Measurements from ENCODE around the gene S100A1. TPM values are rescaled to one million over a fixed set of nuclear protein-coding genes. Genes with fewer than 3 reads are reported as not detected.

Gene S100A1
- total RNA-seq, 1 donor from 2014 or later = not detected

- Mint-ChIP-seq H3K4me3 (ENCODE audit: unreplicated experiment) (no peak overlapping the region), H3K27me3 (ENCODE audit: unreplicated experiment) (no peaks in the 10 kb centered on the region), H3K36me3 (ENCODE audit: unreplicated experiment) (peaks cover 12% of the 10 kb centered on the region), H3K27ac (ENCODE audit: unreplicated experiment) (no peak overlapping the region), H3K4me1 (ENCODE audit: unreplicated experiment) (peaks cover 36% of the 10 kb centered on the region), H3K9me3 (ENCODE audit: unreplicated experiment) (no peaks in the 10 kb centered on the region)
- no peak for DNase-seq (ENCODE audit: extremely low spot score, unreplicated experiment)
- TF ChIP-seq CTCF (IDR thresholded peaks at IDR 0.05) = no peak
Measured at GRCh38 chr1:153606194-153606593, 22.0 kb upstream of the S100A1 start.

- no peak for DNase-seq (ENCODE audit: extremely low spot score, unreplicated experiment)
- Mint-ChIP-seq H3K27me3 (ENCODE audit: unreplicated experiment) (no peaks in the 10 kb centered on the region), H3K36me3 (ENCODE audit: unreplicated experiment) (peaks cover 12% of the 10 kb centered on the region), H3K9me3 (ENCODE audit: unreplicated experiment) (no peaks in the 10 kb centered on the region), H3K27ac (ENCODE audit: unreplicated experiment) (no peak overlapping the region), H3K4me1 (ENCODE audit: unreplicated experiment) (peaks cover 48% of the 10 kb centered on the region), H3K4me3 (ENCODE audit: unreplicated experiment) (no peak overlapping the region)
- no peak for TF ChIP-seq CTCF (IDR thresholded peaks at IDR 0.05)
Measured at GRCh38 chr1:153607381-153607780, 20.9 kb upstream of the S100A1 start.

- no peak for DNase-seq (ENCODE audit: extremely low spot score, unreplicated experiment)
- H3K27ac Mint-ChIP-seq (ENCODE audit: unreplicated experiment) = peak overlapping the region; percentile 99
- peak overlapping the region; percentile 73 for H3K4me3 Mint-ChIP-seq (ENCODE audit: unreplicated experiment)
- no peaks in the 10 kb centered on the region for H3K9me3 Mint-ChIP-seq (ENCODE audit: unreplicated experiment)
- peaks cover 51% of the 10 kb centered on the region for H3K4me1 Mint-ChIP-seq (ENCODE audit: unreplicated experiment)
- no peak for TF ChIP-seq CTCF (IDR thresholded peaks at IDR 0.05)
- peaks cover 12% of the 10 kb centered on the region for H3K36me3 Mint-ChIP-seq (ENCODE audit: unreplicated experiment)
- no peaks in the 10 kb centered on the region for H3K27me3 Mint-ChIP-seq (ENCODE audit: unreplicated experiment)
Measured at GRCh38 chr1:153608089-153608682, 20.0 kb upstream of the S100A1 start.

GRCh38 chr1:153608742-153609584 lies 19.3 kb upstream of the S100A1 start:
- Mint-ChIP-seq H3K36me3 (ENCODE audit: unreplicated experiment) (peaks cover 12% of the 10 kb centered on the region), H3K4me1 (ENCODE audit: unreplicated experiment) (peaks cover 55% of the 10 kb centered on the region), H3K27me3 (ENCODE audit: unreplicated experiment) (no peaks in the 10 kb centered on the region), H3K27ac (ENCODE audit: unreplicated experiment) (peak overlapping the region; percentile 99), H3K9me3 (ENCODE audit: unreplicated experiment) (no peaks in the 10 kb centered on the region), H3K4me3 (ENCODE audit: unreplicated experiment) (peak overlapping the region; percentile 73)
- TF ChIP-seq CTCF (IDR thresholded peaks at IDR 0.05) = no peak
- peak; percentile 88 for DNase-seq (ENCODE audit: extremely low spot score, unreplicated experiment)

- Mint-ChIP-seq H3K4me3 (ENCODE audit: unreplicated experiment) (peak overlapping the region; percentile 73), H3K9me3 (ENCODE audit: unreplicated experiment) (no peaks in the 10 kb centered on the region), H3K4me1 (ENCODE audit: unreplicated experiment) (peaks cover 60% of the 10 kb centered on the region), H3K36me3 (ENCODE audit: unreplicated experiment) (peaks cover 12% of the 10 kb centered on the region), H3K27ac (ENCODE audit: unreplicated experiment) (peak overlapping the region; percentile 99), H3K27me3 (ENCODE audit: unreplicated experiment) (no peaks in the 10 kb centered on the region)
- DNase-seq (ENCODE audit: extremely low spot score, unreplicated experiment) = no peak
- no peak for TF ChIP-seq CTCF (IDR thresholded peaks at IDR 0.05)
Measured at GRCh38 chr1:153609585-153609907, 18.7 kb upstream of the S100A1 start.
